ENCODE results near the gene CCDC60.

- TF ChIP-seq EZH2 (IDR thresholded peaks at IDR 0.05; ENCODE audit: insufficient read depth, poor library complexity, severe bottlenecking) (no peak), EZH2phosphoT487 (IDR thresholded peaks at IDR 0.05; ENCODE audit: insufficient read depth, low read depth) (no peak)
These were observed 40.8 kb downstream of the CCDC60 start for GRCh38 chr12:119375075-119375882.

Data from GM23248 (cell line).